OCI-LY7 (cell line): Measurements from ENCODE around the gene ASAP3. TPM values are rescaled to one million over a fixed set of nuclear protein-coding genes. Genes with fewer than 3 reads are reported as not detected.

Experiments used
- BruUV-seq: library from RNA; stranded (reverse); fragments of 400-500 nt; replicated peaks from 2 replicates; lab custom pipeline; 2021; lab: Mats Ljungman, UMichigan
- CTCF ChIA-PET: fragments of 300-600 bp; sonication (Branson Sonifier 250); formaldehyde crosslinking; loops from one replicate; lab custom pipeline; 2022; ENCODE audit warnings: antibody characterized with exemption; ENCODE audit not compliant: unreplicated experiment; lab: Charles Lee
- POLR2A ChIA-PET: fragments of 300-600 bp; sonication (Branson Sonifier 250); formaldehyde crosslinking; loops from one replicate; lab custom pipeline; 2022; ENCODE audit warnings: antibody characterized with exemption; lab: Charles Lee
- DNase-seq: peaks from one replicate; pipeline ENCODE4 v3.0.0-alpha.2; 2015; ENCODE audit warnings: low spot score
- H2AFZ ChIP-seq: fragments of 200-600 bp; sonication (generic), shearing (Covaris generic); 2 replicates; pipeline ENCODE4 v1.6.1; 2014; ENCODE audit warnings: mild to moderate bottlenecking, antibody characterized with exemption, low read length, moderate library complexity
- H3K27ac ChIP-seq: fragments of 200-600 bp; sonication (generic); 2 replicates; pipeline ENCODE4 v1.5.1; 2014; ENCODE audit warnings: mixed run types, low read depth, mild to moderate bottlenecking, moderate library complexity, low read length, inconsistent platforms; ENCODE audit not compliant: poor library complexity, severe bottlenecking
- H3K36me3 ChIP-seq: fragments of 200-600 bp; sonication (generic); 2 replicates; pipeline ENCODE4 v1.6.1; 2014; ENCODE audit warnings: mild to moderate bottlenecking, antibody characterized with exemption, low read length, moderate library complexity, mixed read lengths; ENCODE audit not compliant: insufficient read depth
- H3K4me1 ChIP-seq: fragments of 200-600 bp; sonication (generic); 2 replicates; pipeline ENCODE4 v1.5.1; 2014; ENCODE audit warnings: mild to moderate bottlenecking, low read length; ENCODE audit not compliant: insufficient read depth, poor library complexity, severe bottlenecking
- H3K4me2 ChIP-seq: fragments of 200-600 bp; sonication (generic); 2 replicates; pipeline ENCODE4 v1.6.1; 2014; ENCODE audit warnings: mild to moderate bottlenecking, low read length
- H3K4me3 ChIP-seq: fragments of 200-600 bp; sonication (generic); 2 replicates; pipeline ENCODE4 v1.5.1; 2014; ENCODE audit warnings: mild to moderate bottlenecking, low read depth, low read length; ENCODE audit not compliant: poor library complexity, severe bottlenecking
- H3K79me2 ChIP-seq: fragments of 200-600 bp; sonication (generic); 2 replicates; pipeline ENCODE4 v1.6.1; 2016; ENCODE audit warnings: low read depth, mild to moderate bottlenecking, low read length, moderate library complexity, mixed read lengths; ENCODE audit not compliant: insufficient read depth
- H3K9me2 ChIP-seq: fragments of 200-600 bp; sonication (generic); 2 replicates; pipeline ENCODE4 v1.6.1; 2016; ENCODE audit warnings: mild to moderate bottlenecking, low read length, mixed read lengths; ENCODE audit not compliant: insufficient read depth
- H3K9me3 ChIP-seq: fragments of 200-600 bp; sonication (generic); 2 replicates; pipeline ENCODE4 v1.6.1; 2014; ENCODE audit warnings: mild to moderate bottlenecking, mixed run types, low read length, mixed read lengths
- H4K20me1 ChIP-seq: fragments of 200-600 bp; sonication (generic); 2 replicates; pipeline ENCODE4 v1.6.1; 2014; ENCODE audit warnings: mild to moderate bottlenecking, antibody characterized with exemption, low read length, moderate library complexity, mixed read lengths; ENCODE audit not compliant: insufficient read depth
- CTCF ChIP-seq: fragments of 200-600 bp; sonication (generic); conservative IDR thresholded peaks from 2 replicates; pipeline ENCODE4 v1.5.1; 2014; ENCODE audit warnings: mild to moderate bottlenecking, antibody characterized with exemption, low read length, moderate library complexity, mixed read lengths
- EZH2phosphoT487 ChIP-seq: fragments of 200-600 bp; sonication (generic); IDR thresholded peaks from 2 replicates; pipeline ENCODE4 v1.6.1; 2018; ENCODE audit warnings: low read depth, borderline replicate concordance, mild to moderate bottlenecking, mixed run types, antibody characterized with exemption, low read length, moderate library complexity, mixed read lengths
- intact Hi-C: fragments of 100-400 bp; cut with micrococcal nuclease; formaldehyde crosslinking; loops from one replicate; pipeline ENCODE4 v1.10.0; 2022; ENCODE audit not compliant: unreplicated experiment
- total RNA-seq, 2 experiments: library from RNA; depleted of rRNA in 1 of 2; stranded (reverse); fragments of >200 nt in 1 of 2; shearing (Covaris generic) in 1 of 2; gene quantifications; 2 replicates each; pipeline ENCODE4 v1.2.3, GENCODE V29; 2014 to 2022

Gene ASAP3
- total RNA-seq, 2 experiments from 2014 or later: 5.9 to 14.9 TPM

GRCh38 chr1:23525558-23526250, 41.7 kb upstream of the ASAP3 start:
- H3K27ac ChIP-seq: peak overlapping the region; percentile 98
- POLR2A ChIA-PET: interaction anchor here (0.6 to 6.3 kb wide), 17 partner anchors 11 to 1715 kb away, joined by 3 to 35 read pairs (median 4); partner anchors contain the start of genes HNRNPR, ID3 and ZNF436
- no peak for TF ChIP-seq CTCF
- no peak for TF ChIP-seq EZH2phosphoT487
- TSS peak; percentile 41 for BruUV-seq
- peaks cover 61% of the 10 kb centered on the region for H3K4me1 ChIP-seq
- no peaks in the 10 kb centered on the region for H3K9me3 ChIP-seq
- H4K20me1 ChIP-seq: peaks cover 22% of the 10 kb centered on the region
- intact Hi-C loops: loop anchor here (1.0 to 10.0 kb wide), 6 partner anchors 14 to 1217 kb away; partner anchors contain the start of genes ASAP3 and HNRNPR
- no peak overlapping the region for H2AFZ ChIP-seq
- H3K4me2 ChIP-seq: peak overlapping the region; percentile 90
- peak overlapping the region; percentile 84 for H3K4me3 ChIP-seq
- CTCF ChIA-PET: interaction anchor here (0.5 to 2.0 kb wide), 2 partner anchors 10 to 41 kb away, joined by 7 read pairs; no protein-coding TSS in a partner anchor
- peaks cover 98% of the 10 kb centered on the region for H3K36me3 ChIP-seq
- H3K79me2 ChIP-seq: peaks cover 100% of the 10 kb centered on the region
- H3K9me2 ChIP-seq: no peaks in the 10 kb centered on the region
- DNase-seq: peak; percentile 92

GRCh38 chr1:23524716-23525401, 40.9 kb upstream of the ASAP3 start:
- Histone ChIP-seq H3K4me2 (peak overlapping the region; percentile 90), H4K20me1 (peaks cover 22% of the 10 kb centered on the region), H3K9me3 (no peaks in the 10 kb centered on the region), H2AFZ (no peak overlapping the region), H3K36me3 (peaks cover 98% of the 10 kb centered on the region), H3K4me3 (peak overlapping the region; percentile 84), H3K27ac (peak overlapping the region; percentile 98), H3K79me2 (peaks cover 99% of the 10 kb centered on the region), H3K9me2 (no peaks in the 10 kb centered on the region), H3K4me1 (peaks cover 61% of the 10 kb centered on the region)
- TF ChIP-seq EZH2phosphoT487 (no peak), CTCF (no peak)
- peak; percentile 89 for DNase-seq
- no TSS peak for BruUV-seq
- intact Hi-C loops: loop anchor here (1.0 to 10.0 kb wide), 6 partner anchors 14 to 1217 kb away; partner anchors contain the start of genes ASAP3 and HNRNPR
- ChIA-PET POLR2A (interaction anchor here (0.5 to 6.3 kb wide), 25 partner anchors 11 to 1714 kb away, joined by 3 to 35 read pairs (median 4); partner anchors contain the start of genes HNRNPR, ID3 and ZNF436), CTCF (interaction anchor here (0.5 to 2.0 kb wide), 4 partner anchors 9 to 41 kb away, joined by 3 to 7 read pairs (median 5); no protein-coding TSS in a partner anchor)
